Measurements from ENCODE around the gene TPRKB. TPM values are rescaled to one million over a fixed set of nuclear protein-coding genes. Genes with fewer than 3 reads are reported as not detected.

TPRKB gene
- total RNA-seq, 2 donors from 2014 or later, result 21.6 to 28.3 TPM

GRCh38 chr2:73716543-73717250, 20.4 kb downstream of the TPRKB start:
- DNase-seq (ENCODE audit: low spot score), result no peak

GRCh38 chr2:73714091-73714490, 23.1 kb downstream of the TPRKB start:
- Histone ChIP-seq H3K27ac (no peak overlapping the region), H3K4me1 (no peaks in the 10 kb centered on the region), H3K9me3 (no peaks in the 10 kb centered on the region), H3K36me3 (no peaks in the 10 kb centered on the region), H3K27me3 (no peaks in the 10 kb centered on the region), H3K4me3 (no peak overlapping the region)
- no peak for TF ChIP-seq CTCF (IDR thresholded peaks at IDR 0.05)
- DNase-seq (ENCODE audit: low spot score), result no peak

More at GRCh38 chr2:73716543-73717250, 20.4 kb downstream of the TPRKB start:
- H3K4me3 ChIP-seq, result no peak overlapping the region
- H3K9me3 ChIP-seq, result no peaks in the 10 kb centered on the region
- H3K4me1 ChIP-seq, result no peaks in the 10 kb centered on the region
- H3K36me3 ChIP-seq, result no peaks in the 10 kb centered on the region
- no peaks in the 10 kb centered on the region for H3K27me3 ChIP-seq
- H3K27ac ChIP-seq, result no peak overlapping the region
- TF ChIP-seq CTCF (IDR thresholded peaks at IDR 0.05), result no peak

- Histone ChIP-seq H3K4me3 (no peak overlapping the region), H3K27me3 (no peaks in the 10 kb centered on the region), H3K9me3 (no peaks in the 10 kb centered on the region), H3K4me1 (no peaks in the 10 kb centered on the region), H3K27ac (no peak overlapping the region), H3K36me3 (no peaks in the 10 kb centered on the region)
- DNase-seq (ENCODE audit: low spot score), result no peak
- no peak for TF ChIP-seq CTCF (IDR thresholded peaks at IDR 0.05)
Measured at GRCh38 chr2:73708527-73708926, 28.6 kb downstream of the TPRKB start.

- no peak for TF ChIP-seq CTCF (IDR thresholded peaks at IDR 0.05)
- no peaks in the 10 kb centered on the region for H3K27me3 ChIP-seq
- no peak for DNase-seq (ENCODE audit: low spot score)
- H3K27ac ChIP-seq, result no peak overlapping the region
- H3K9me3 ChIP-seq, result no peaks in the 10 kb centered on the region
- no peaks in the 10 kb centered on the region for H3K36me3 ChIP-seq
- H3K4me3 ChIP-seq, result no peak overlapping the region
- H3K4me1 ChIP-seq, result no peaks in the 10 kb centered on the region
Measured at GRCh38 chr2:73707636-73708035, 29.5 kb downstream of the TPRKB start.

- no peaks in the 10 kb centered on the region for H3K27me3 ChIP-seq
- H3K27ac ChIP-seq, result no peak overlapping the region
- no peaks in the 10 kb centered on the region for H3K9me3 ChIP-seq
- no peak for DNase-seq (ENCODE audit: low spot score)
- TF ChIP-seq CTCF (IDR thresholded peaks at IDR 0.05), result no peak
- no peaks in the 10 kb centered on the region for H3K4me1 ChIP-seq
- no peak overlapping the region for H3K4me3 ChIP-seq
- H3K36me3 ChIP-seq, result no peaks in the 10 kb centered on the region
Measured at GRCh38 chr2:73707058-73707457, 30.1 kb downstream of the TPRKB start.

- Histone ChIP-seq H3K36me3 (no peaks in the 10 kb centered on the region), H3K9me3 (no peaks in the 10 kb centered on the region), H3K27me3 (no peaks in the 10 kb centered on the region), H3K4me1 (peaks cover 0 to 4% of the 10 kb centered on the region in 2 donors), H3K27ac (no peak overlapping the region), H3K4me3 (no peak overlapping the region)
- no peak for TF ChIP-seq CTCF (IDR thresholded peaks at IDR 0.05)
- no peak for DNase-seq (ENCODE audit: low spot score)
Measured at GRCh38 chr2:73705091-73705490, 32.1 kb downstream of the TPRKB start.
